GM12872 (cell line): ENCODE measurements around the gene ZNF169.

Source experiments
- CTCF ChIP-seq: IDR thresholded peaks from 3 replicates; pipeline ENCODE4 v1.5.1; 2011; ENCODE audit warnings: low read depth, mild to moderate bottlenecking, low read length, moderate library complexity; ENCODE audit not compliant: insufficient read depth

Gene ZNF169

GRCh38 chr9:94281101-94281500 lies 22.0 kb downstream of the ZNF169 start:
- TF ChIP-seq CTCF, result no peak

GRCh38 chr9:94286116-94286515 lies 27.0 kb downstream of the ZNF169 start:
- TF ChIP-seq CTCF, result no peak

- no peak for TF ChIP-seq CTCF
Observed at GRCh38 chr9:94287877-94288513, 28.9 kb downstream of the ZNF169 start.

GRCh38 chr9:94289691-94290090 lies 30.6 kb downstream of the ZNF169 start:
- no peak for TF ChIP-seq CTCF

- no peak for TF ChIP-seq CTCF
Observed at GRCh38 chr9:94298949-94299599, 40.0 kb downstream of the ZNF169 start.

- no peak for TF ChIP-seq CTCF
Observed at GRCh38 chr9:94300470-94301301, 41.6 kb downstream of the ZNF169 start.

- TF ChIP-seq CTCF, result no peak
Observed at GRCh38 chr9:94301583-94301982, 42.5 kb downstream of the ZNF169 start.
